Fibroblast of lung (primary cell): ENCODE measurements around the gene MRPL27. TPM values are rescaled to one million over a fixed set of nuclear protein-coding genes. Genes with fewer than 3 reads are reported as not detected.

Source experiments
- DNase-seq, 2 donors: peaks; one replicate each; pipeline versions ENCODE4 v3.0.0 to v3.0.0-alpha.2; 2010; ENCODE audit warnings: low read depth in 2 of 2
- H2AFZ ChIP-seq: 2 replicates; pipeline ENCODE4 v1.5.1; 2012; ENCODE audit warnings: low read length, control low read depth, inconsistent platforms
- H3K27ac ChIP-seq: 2 replicates; pipeline ENCODE4 v1.5.1; 2011; ENCODE audit warnings: low read length, control low read depth; ENCODE audit not compliant: insufficient read depth
- H3K27me3 ChIP-seq: 2 replicates; pipeline ENCODE4 v1.5.1; 2011; ENCODE audit warnings: mild to moderate bottlenecking, low read length; ENCODE audit not compliant: control insufficient read depth, insufficient read depth
- H3K36me3 ChIP-seq: 2 replicates; pipeline ENCODE4 v1.5.1; 2011; ENCODE audit warnings: low read length; ENCODE audit not compliant: control insufficient read depth, insufficient read depth
- H3K4me1 ChIP-seq: 2 replicates; pipeline ENCODE4 v1.5.1; 2011; ENCODE audit warnings: low read length; ENCODE audit not compliant: control insufficient read depth, insufficient read depth; ENCODE audit errors: extremely low read depth
- H3K4me2 ChIP-seq: 2 replicates; pipeline ENCODE4 v1.5.1; 2011; ENCODE audit warnings: low read length, control low read depth; ENCODE audit not compliant: insufficient read depth; ENCODE audit errors: extremely low read depth
- H3K4me3 ChIP-seq, 4 experiments: fragments of 200-600 bp in 1 of 4; sonication (generic) in 1 of 4; replicated peaks in 1 of 4; 2 replicates each; pipeline ENCODE4 v1.5.1; 2011 to 2016; ENCODE audit warnings: low read length in 4 of 4, low read depth in 3 of 4, mild to moderate bottlenecking in 3 of 4, control low read depth in 2 of 4, inconsistent platforms in 1 of 4, mixed read lengths in 1 of 4; ENCODE audit not compliant: insufficient read depth in 1 of 4; ENCODE audit errors: control extremely low read depth in 1 of 4
- H3K79me2 ChIP-seq: 2 replicates; pipeline ENCODE4 v1.5.1; 2012; ENCODE audit warnings: mild to moderate bottlenecking, low read length, inconsistent platforms; ENCODE audit not compliant: control insufficient read depth, insufficient read depth
- H3K9ac ChIP-seq: 2 replicates; pipeline ENCODE4 v1.5.1; 2011; ENCODE audit warnings: mild to moderate bottlenecking, low read length, control low read depth; ENCODE audit not compliant: insufficient read depth
- H3K9me3 ChIP-seq: 2 replicates; pipeline ENCODE4 v1.5.1; 2012; ENCODE audit warnings: low read depth, low read length; ENCODE audit not compliant: control insufficient read depth, insufficient read depth
- H4K20me1 ChIP-seq: 2 replicates; pipeline ENCODE4 v1.5.1; 2011; ENCODE audit warnings: low read length; ENCODE audit not compliant: control insufficient read depth, insufficient read depth; ENCODE audit errors: extremely low read depth
- EZH2 ChIP-seq: IDR thresholded peaks from 2 replicates; pipeline ENCODE4 v1.5.1; 2012; ENCODE audit warnings: low read length, control low read depth, mild to moderate bottlenecking; ENCODE audit errors: missing control alignments
- polyA plus RNA-seq, 2 donors: library from polyadenylated mRNA; depleted of rRNA in 1 of 2; stranded (reverse) in 1 of 2; unstranded in 1 of 2; fragments of >200 nt; gene quantifications; 2 replicates each; pipeline ENCODE4 v1.2.1, GENCODE V29; 2011 to 2012; ENCODE audit warnings: missing spikeins in 1 of 2
- total RNA-seq: library from RNA; depleted of rRNA; stranded (reverse); fragments of >200 nt; gene quantifications from 2 replicates; pipeline ENCODE4 v1.2.1, GENCODE V29; 2014
- TF ChIP-seq, protein P1 (sequence below), 2 donors: IDR thresholded peaks in 1 of 2; conservative IDR thresholded peaks in 1 of 2; 1 replicate in 1 of 2; 2 replicates in 1 of 2; pipeline ENCODE4 v1.5.1; 2011 to 2012; ENCODE audit warnings: low read length in 2 of 2, control low read depth in 1 of 2, inconsistent platforms in 1 of 2, low read depth in 1 of 2, mild to moderate bottlenecking in 1 of 2

Gene MRPL27
- total and polyA plus RNA-seq, 2 donors (not counting 1 experiment from before 2014, with no cell fraction given), result 53.3 to 113 TPM

DNA sequence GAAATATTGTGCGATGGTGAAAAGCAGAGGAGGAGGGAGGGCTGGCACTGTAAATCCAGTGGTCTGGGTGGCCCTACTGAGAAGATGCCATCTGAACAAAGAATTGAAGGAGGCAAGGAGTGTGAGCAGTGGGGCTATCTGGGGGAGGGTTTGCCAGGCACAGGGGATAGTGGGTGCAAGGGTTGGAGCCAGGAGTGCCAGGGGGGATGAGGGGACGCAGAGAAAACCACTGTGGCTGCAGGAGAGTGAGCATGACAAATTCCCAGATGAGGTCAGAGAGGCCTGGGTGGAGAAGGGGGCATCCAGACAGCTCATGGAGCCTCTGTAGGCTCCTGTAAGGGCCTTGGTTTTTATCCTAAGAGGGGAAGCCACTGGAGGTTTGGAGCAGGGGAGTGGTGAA lies 22.3 kb downstream of the MRPL27 start:
- H3K27ac ChIP-seq, result no peak overlapping the region
- no peaks in the 10 kb centered on the region for H3K9me3 ChIP-seq
- H3K9ac ChIP-seq, result no peak overlapping the region
- H4K20me1 ChIP-seq, result no peaks in the 10 kb centered on the region
- no peak overlapping the region for H2AFZ ChIP-seq
- H3K36me3 ChIP-seq, result peaks cover 15% of the 10 kb centered on the region
- no peak overlapping the region for H3K4me2 ChIP-seq
- H3K27me3 ChIP-seq, result no peaks in the 10 kb centered on the region
- TF ChIP-seq, protein P1, sequence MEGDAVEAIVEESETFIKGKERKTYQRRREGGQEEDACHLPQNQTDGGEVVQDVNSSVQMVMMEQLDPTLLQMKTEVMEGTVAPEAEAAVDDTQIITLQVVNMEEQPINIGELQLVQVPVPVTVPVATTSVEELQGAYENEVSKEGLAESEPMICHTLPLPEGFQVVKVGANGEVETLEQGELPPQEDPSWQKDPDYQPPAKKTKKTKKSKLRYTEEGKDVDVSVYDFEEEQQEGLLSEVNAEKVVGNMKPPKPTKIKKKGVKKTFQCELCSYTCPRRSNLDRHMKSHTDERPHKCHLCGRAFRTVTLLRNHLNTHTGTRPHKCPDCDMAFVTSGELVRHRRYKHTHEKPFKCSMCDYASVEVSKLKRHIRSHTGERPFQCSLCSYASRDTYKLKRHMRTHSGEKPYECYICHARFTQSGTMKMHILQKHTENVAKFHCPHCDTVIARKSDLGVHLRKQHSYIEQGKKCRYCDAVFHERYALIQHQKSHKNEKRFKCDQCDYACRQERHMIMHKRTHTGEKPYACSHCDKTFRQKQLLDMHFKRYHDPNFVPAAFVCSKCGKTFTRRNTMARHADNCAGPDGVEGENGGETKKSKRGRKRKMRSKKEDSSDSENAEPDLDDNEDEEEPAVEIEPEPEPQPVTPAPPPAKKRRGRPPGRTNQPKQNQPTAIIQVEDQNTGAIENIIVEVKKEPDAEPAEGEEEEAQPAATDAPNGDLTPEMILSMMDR (conservative IDR thresholded peaks at IDR 0.05 in 1 of 2, IDR thresholded peaks at IDR 0.05 in 1 of 2; ENCODE audit: low read depth in 1 of 2, low read length in 2 of 2), result no peak
- TF ChIP-seq EZH2, result no peak
- H3K4me3 ChIP-seq, result no peak overlapping the region
- no peak for DNase-seq
- peaks cover 13% of the 10 kb centered on the region for H3K79me2 ChIP-seq
- peaks cover 9% of the 10 kb centered on the region for H3K4me1 ChIP-seq

DNA sequence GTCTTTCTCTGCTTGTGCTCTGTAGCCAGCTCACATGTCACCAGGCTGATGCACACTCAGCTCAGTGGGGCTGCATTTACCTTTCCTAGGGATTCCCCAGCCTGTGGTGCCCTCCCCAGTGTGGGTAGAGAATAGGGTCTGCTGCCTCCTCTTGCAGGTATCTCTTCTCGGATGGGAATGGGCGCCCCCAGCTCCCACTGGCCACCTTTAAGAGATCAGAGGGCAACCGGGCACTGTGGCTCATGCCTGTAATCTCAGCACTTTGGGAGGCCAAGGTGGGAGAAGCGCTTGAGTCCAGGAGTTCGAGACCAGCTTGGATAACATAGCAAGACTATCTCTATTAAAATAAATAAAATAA lies 23.8 kb downstream of the MRPL27 start:
- no peaks in the 10 kb centered on the region for H3K27me3 ChIP-seq
- no peak for DNase-seq
- no peaks in the 10 kb centered on the region for H3K9me3 ChIP-seq
- H4K20me1 ChIP-seq, result no peaks in the 10 kb centered on the region
- no peak overlapping the region for H3K4me3 ChIP-seq
- H3K27ac ChIP-seq, result no peak overlapping the region
- peaks cover 13% of the 10 kb centered on the region for H3K79me2 ChIP-seq
- peaks cover 5% of the 10 kb centered on the region for H3K36me3 ChIP-seq
- no peak overlapping the region for H3K9ac ChIP-seq
- H3K4me1 ChIP-seq, result peaks cover 9% of the 10 kb centered on the region
- no peak overlapping the region for H3K4me2 ChIP-seq
- no peak for TF ChIP-seq EZH2
- TF ChIP-seq, protein P1 (conservative IDR thresholded peaks at IDR 0.05 in 1 of 2, IDR thresholded peaks at IDR 0.05 in 1 of 2; ENCODE audit: low read depth in 1 of 2, low read length in 2 of 2), result no peak
- no peak overlapping the region for H2AFZ ChIP-seq

DNA sequence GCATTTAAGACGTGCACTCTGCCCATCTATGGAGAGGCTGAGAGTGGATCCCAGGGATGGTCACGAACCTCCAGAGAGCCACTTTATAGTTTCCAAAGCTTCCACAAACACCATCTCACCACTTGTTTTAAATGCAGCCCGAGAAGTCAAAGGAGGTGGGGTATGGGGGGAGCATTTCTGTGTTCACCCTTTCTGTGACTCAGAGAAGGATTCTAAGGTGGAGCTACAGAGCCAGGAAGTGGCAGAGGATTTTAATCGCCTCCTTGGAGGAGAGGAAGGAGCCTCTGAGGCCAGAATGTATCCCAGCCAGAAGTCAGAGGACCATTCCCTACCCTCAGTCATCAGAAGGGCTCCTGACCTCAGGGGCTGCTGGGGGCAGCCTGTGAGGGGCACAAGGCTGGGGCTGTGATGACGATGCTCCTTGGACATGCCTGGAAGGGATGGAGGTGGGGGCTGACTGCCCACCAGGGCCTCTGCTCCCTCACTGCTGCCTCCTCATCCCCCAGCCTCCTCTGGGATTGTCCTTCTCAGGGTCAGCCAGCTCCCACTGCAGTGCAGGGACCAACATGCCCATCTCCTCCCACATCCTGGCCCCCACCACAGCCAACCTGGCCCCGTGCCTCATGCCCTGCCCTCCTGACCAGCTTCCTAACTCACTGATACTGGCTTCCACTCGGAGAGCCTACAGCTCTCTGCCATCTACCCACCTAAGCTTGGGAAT lies 24.3 kb downstream of the MRPL27 start:
- H3K9me3 ChIP-seq, result no peaks in the 10 kb centered on the region
- H3K4me1 ChIP-seq, result peaks cover 9% of the 10 kb centered on the region
- no peaks in the 10 kb centered on the region for H3K27me3 ChIP-seq
- peak; percentile 20 to 56 for DNase-seq
- peaks cover 13% of the 10 kb centered on the region for H3K79me2 ChIP-seq
- no peak overlapping the region for H3K4me3 ChIP-seq
- no peak overlapping the region for H3K9ac ChIP-seq
- H3K36me3 ChIP-seq, result peaks cover 2% of the 10 kb centered on the region
- TF ChIP-seq, protein P1 (conservative IDR thresholded peaks at IDR 0.05 in 1 of 2, IDR thresholded peaks at IDR 0.05 in 1 of 2; ENCODE audit: low read depth in 1 of 2, low read length in 2 of 2), result no peak
- TF ChIP-seq EZH2, result no peak
- no peak overlapping the region for H3K27ac ChIP-seq
- H3K4me2 ChIP-seq, result peak overlapping the region; percentile 18
- H4K20me1 ChIP-seq, result no peaks in the 10 kb centered on the region
- H2AFZ ChIP-seq, result no peak overlapping the region
